K562 (cell line): Measurements from ENCODE around the gene IL1B. TPM values are rescaled to one million over a fixed set of nuclear protein-coding genes. Genes with fewer than 3 reads are reported as not detected.
A peak's percentile ranks its signal among the peaks of the same experiment; 100 is the strongest.

Source experiments
- ATAC-seq: fragments of 200-7000 bp; cut with Tn5 transposase; 3 replicates; pipeline ENCODE4 v1.9.1; 2020; ENCODE audit warnings: moderate library complexity
- BruUV-seq: library from RNA; stranded (reverse); fragments of 400-500 nt; replicated peaks from 2 replicates; lab custom pipeline; 2021; lab: Mats Ljungman, UMichigan
- CTCF ChIA-PET: fragments of 300-600 bp; formaldehyde crosslinking; extraction: SDS; loops from one replicate; lab custom pipeline; 2021; ENCODE audit warnings: low intra/inter-chr PET ratio; lab: Yijun Ruan, JAX
- POLR2A ChIA-PET: fragments of 300-600, 350-650 bp; sonication (Branson Sonifier 250); formaldehyde crosslinking; extraction: SDS; loops from one replicate; lab custom pipeline; 2021; ENCODE audit warnings: antibody characterized with exemption, inconsistent platforms; lab: Yijun Ruan, JAX
- DNase-seq, 4 experiments: peaks; one replicate each; pipeline versions ENCODE4 v3.0.0 to v3.0.0-alpha.2; 2011 to 2018; ENCODE audit warnings: low spot score in 3 of 4, mixed read lengths in 3 of 4; ENCODE audit errors: extremely low read depth in 1 of 4
- FAIRE-seq: peaks from 2 replicates; lab custom pipeline; 2011; peaks lifted over from hg19 to GRCh38; lab: Jason Lieb, UNC
- H2AFZ ChIP-seq: 2 replicates; pipeline ENCODE4 v1.6.0; 2011; ENCODE audit warnings: low read depth, low read length, control low read depth, inconsistent platforms
- H3K27ac ChIP-seq: fragments of 200-600 bp; 3 replicates; pipeline ENCODE4 v1.8.0; 2011; ENCODE audit warnings: low read depth, mild to moderate bottlenecking, control low read depth, inconsistent platforms, low read length, moderate library complexity, mixed read lengths; ENCODE audit errors: extremely low read depth
- H3K27me3 ChIP-seq, 2 experiments: fragments of 300-600 bp in 1 of 2; 2 replicates in 1 of 2; 3 replicates in 1 of 2; pipeline versions ENCODE4 v1.6.0 to v1.8.0; 2011; ENCODE audit warnings: inconsistent platforms in 2 of 2, low read length in 2 of 2, mild to moderate bottlenecking in 1 of 2, mixed read lengths in 1 of 2, moderate library complexity in 1 of 2; ENCODE audit not compliant: control insufficient read depth in 2 of 2, insufficient read depth in 2 of 2
- H3K36me3 ChIP-seq: fragments of 300-600 bp; 3 replicates; pipeline ENCODE4 v1.8.0; 2011; ENCODE audit warnings: mild to moderate bottlenecking, low read length, inconsistent platforms; ENCODE audit not compliant: control insufficient read depth, insufficient read depth
- H3K4me1 ChIP-seq, 2 experiments: fragments of 200-600 bp in 1 of 2; replicated peaks in 1 of 2; 2 replicates in 1 of 2; 3 replicates in 1 of 2; pipeline versions ENCODE4 v1.5.1 to v1.8.0; 2011; ENCODE audit warnings: inconsistent platforms in 2 of 2, low read length in 2 of 2, mild to moderate bottlenecking in 1 of 2, mixed read lengths in 1 of 2, moderate library complexity in 1 of 2; ENCODE audit not compliant: control insufficient read depth in 2 of 2, insufficient read depth in 2 of 2
- H3K4me2 ChIP-seq: 2 replicates; pipeline ENCODE4 v1.6.1; 2011; ENCODE audit warnings: low read length, control low read depth, inconsistent platforms, mixed read lengths; ENCODE audit not compliant: insufficient read depth
- H3K4me3 ChIP-seq: fragments of 200-600 bp; sonication (generic), shearing (Covaris generic); 2 replicates; pipeline ENCODE4 v1.5.1; 2016; ENCODE audit warnings: control low read depth, inconsistent platforms
- H3K79me2 ChIP-seq: fragments of 200-600 bp; 3 replicates; pipeline ENCODE4 v1.8.0; 2011; ENCODE audit warnings: low read length, inconsistent platforms; ENCODE audit not compliant: control insufficient read depth, insufficient read depth
- H3K9ac ChIP-seq, 2 experiments: 2 replicates each; pipeline versions ENCODE4 v1.6.0 to v1.6.1; 2011; ENCODE audit warnings: low read depth in 2 of 2, low read length in 2 of 2, control low read depth in 1 of 2, inconsistent platforms in 1 of 2, mild to moderate bottlenecking in 1 of 2, mixed read lengths in 1 of 2; ENCODE audit not compliant: insufficient read depth in 1 of 2
- H3K9me1 ChIP-seq: one replicate; pipeline ENCODE4 v1.6.0; 2011; ENCODE audit warnings: inconsistent platforms, mild to moderate bottlenecking, low read length, moderate library complexity; ENCODE audit not compliant: control insufficient read depth, insufficient read depth
- H3K9me3 ChIP-seq: replicated peaks from 2 replicates; pipeline ENCODE4 v1.5.1; 2011; ENCODE audit warnings: low read depth, low read length, inconsistent platforms; ENCODE audit not compliant: control insufficient read depth, insufficient read depth
- H4K20me1 ChIP-seq: replicated peaks from 2 replicates; pipeline ENCODE4 v1.6.1; 2011; ENCODE audit warnings: low read length, inconsistent platforms, mixed read lengths; ENCODE audit not compliant: control insufficient read depth, insufficient read depth
- AFF1 ChIP-seq, 2 experiments: fragments of 450-650 bp; IDR thresholded peaks; 2 replicates each; pipeline ENCODE4 v1.6.1; 2018; ENCODE audit warnings: mild to moderate bottlenecking in 2 of 2, low read depth in 1 of 2; ENCODE audit not compliant: partially characterized antibody in 2 of 2
- EZH2 ChIP-seq: IDR thresholded peaks from 2 replicates; pipeline ENCODE4 v1.6.1; 2012; ENCODE audit warnings: low read depth, mild to moderate bottlenecking, inconsistent platforms, low read length, borderline replicate concordance
- HINFP ChIP-seq: fragments of 450-650 bp; conservative IDR thresholded peaks from 2 replicates; pipeline ENCODE4 v1.6.1; 2016; ENCODE audit warnings: missing genetic modification characterization, low read depth, mild to moderate bottlenecking, control low read depth, missing compliant biosample characterization
- MAFF ChIP-seq: IDR thresholded peaks from 2 replicates; pipeline ENCODE4 v1.6.1; 2012; ENCODE audit warnings: low read length, improper control_type of control experiment
- PBX2 ChIP-seq, 2 experiments: IDR thresholded peaks in 1 of 2; conservative IDR thresholded peaks in 1 of 2; 2 replicates each; pipeline ENCODE4 v1.6.1; 2016; ENCODE audit warnings: low read depth in 2 of 2, mild to moderate bottlenecking in 1 of 2, missing compliant biosample characterization in 1 of 2, missing genetic modification characterization in 1 of 2, moderate library complexity in 1 of 2
- SAFB2 ChIP-seq: fragments of 200-400 bp; formaldehyde crosslinking; IDR thresholded peaks from 2 replicates; pipeline ENCODE4 v1.6.1; 2018; ENCODE audit warnings: borderline replicate concordance, low read length, low read depth, moderate library complexity; ENCODE audit not compliant: severe bottlenecking
- WGBS: fragments of 100-300 bp; shearing (Covaris generic); methylation state at CpG from one replicate; pipeline ENCODE4 v1.1.6; 2016; ENCODE audit warnings: low coverage, mixed read lengths; ENCODE audit not compliant: insufficient coverage; ENCODE audit errors: missing lambda C conversion rate; 5-methylcytosine and 5-hydroxymethylcytosine counted together
- in situ Hi-C: fragments of 300-500 bp; cut with MboI; formaldehyde crosslinking; loops from 4 replicates; pipeline ENCODE4 v1.15.0; 2018; ENCODE audit warnings: inconsistent platforms, mixed read lengths
- intact Hi-C: fragments of 100-400 bp; cut with micrococcal nuclease; formaldehyde crosslinking; loops from 2 replicates; pipeline ENCODE4 v1.14.2; 2022
- polyA plus RNA-seq, 8 experiments: library from polyadenylated mRNA; depleted of rRNA in 4 of 8; stranded (reverse) in 5 of 8; unstranded in 3 of 8; fragments of >200 nt; fragmentation: Nextera tagmentation in 2 of 8; fragmentation: Illumina TruSeq in 1 of 8; extraction: Ambion mirVana in 2 of 8; extraction: Trizol in 1 of 8; gene quantifications; 2 replicates each; pipeline versions ENCODE4 v1.2.1 to v1.2.3, GENCODE V29; 2011 to 2014; ENCODE audit warnings: inconsistent platforms in 1 of 8, missing spikeins in 1 of 8
- total RNA-seq, 7 experiments: library from RNA; depleted of rRNA in 6 of 7; stranded (reverse); fragments of >200 nt in 6 of 7; fragmentation: Illumina TruSeq in 2 of 7; extraction: Trizol in 2 of 7; gene quantifications; 2 replicates each; pipeline versions ENCODE4 v1.2.1 to v1.2.3, GENCODE V29; 2011 to 2021; ENCODE audit warnings: low replicate concordance in 1 of 7

The IL1B gene
- total and polyA plus RNA-seq, 9 of the 15 experiments (the other 6 are each of a cell fraction or from before 2014, with no cell fraction given) = 0.29 TPM; not detected in 8

- H3K79me2 ChIP-seq = no peaks in the 10 kb centered on the region
- no peaks in the 10 kb centered on the region for H3K36me3 ChIP-seq
- H4K20me1 ChIP-seq = no peaks in the 10 kb centered on the region
- in situ Hi-C loops (no loop called here), intact Hi-C loops (no loop called here)
- no peaks in the 10 kb centered on the region for H3K9me3 ChIP-seq
- H3K4me3 ChIP-seq = no peak overlapping the region
- CTCF ChIA-PET = no interaction called here
- H3K9ac ChIP-seq = no peak overlapping the region; a peak in 1 of 4 replicates
- FAIRE-seq (peak; percentile 74), ATAC-seq (peak; percentile 90), DNase-seq (peak in 2 of 4 experiments; percentile 64 to 78)
- no TSS peak for BruUV-seq
- H3K9me1 ChIP-seq = no peaks in the 10 kb centered on the region
- H2AFZ ChIP-seq = no peak overlapping the region
- peaks cover 0 to 9% of the 10 kb centered on the region in 2 experiments; a peak in 2 of 5 replicates for H3K4me1 ChIP-seq
- H3K4me2 ChIP-seq = no peak overlapping the region
- peaks cover 0 to 10% of the 10 kb centered on the region in 2 experiments; a peak in 1 of 5 replicates for H3K27me3 ChIP-seq
- 0% methylated on average over 5 of the region's 5 CpGs for WGBS
- POLR2A ChIA-PET = interaction anchor here (0.6 to 1.3 kb wide), 6 partner anchors 8 to 101 kb away, joined by 3 to 4 read pairs (median 3); no protein-coding TSS in a partner anchor
- H3K27ac ChIP-seq = no peak overlapping the region
- TF ChIP-seq EZH2 (no peak), SAFB2 (no peak), AFF1 (IDR thresholded peaks at IDR 0.05; ENCODE audit: low read depth in 1 of 2, partially characterized antibody in 2 of 2) (no peak), HINFP (no peak), PBX2 (CRISPR knock-in tag; IDR thresholded peaks at IDR 0.05; ENCODE audit: low read depth) (no peak), PBX2 (tag; conservative IDR thresholded peaks at IDR 0.05; ENCODE audit: low read depth) (peak; percentile 71), MAFF (no peak)
These were observed 7.2 kb downstream of the IL1B start for GRCh38 chr2:112829101-112829960.
